Measurements from ENCODE around the gene PROB1. TPM values are rescaled to one million over a fixed set of nuclear protein-coding genes. Genes with fewer than 3 reads are reported as not detected.

The PROB1 gene
- total and polyA plus RNA-seq, 9 of the 15 experiments (the other 6 are each of a cell fraction or from before 2014, with no cell fraction given): 0.01 to 1.8 (median 0.47) TPM

DNA sequence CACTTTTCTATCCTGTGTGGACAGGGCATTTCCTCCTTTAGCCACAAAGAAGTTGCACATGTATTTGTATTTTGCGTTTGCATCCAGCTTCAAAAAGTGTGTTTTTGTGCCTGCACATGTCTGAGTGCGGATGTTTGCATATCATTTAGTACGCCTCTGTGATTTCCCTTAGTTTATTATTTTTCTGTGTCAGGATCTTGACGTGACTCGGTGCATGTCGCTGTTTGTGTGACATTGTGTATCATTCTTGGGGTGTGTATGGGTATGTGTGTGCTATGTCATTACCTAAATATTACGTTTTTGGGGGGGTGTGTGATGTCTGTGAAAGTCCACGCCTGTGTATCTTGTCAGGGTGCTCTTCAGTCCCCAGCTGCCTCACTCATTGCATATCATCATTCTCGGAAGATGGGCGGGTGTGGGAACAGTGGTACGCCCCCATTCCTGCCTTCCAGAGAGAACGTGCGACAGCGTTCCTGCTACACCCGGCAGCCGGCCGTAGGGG is 53.7 kb downstream of the PROB1 start:
- Histone ChIP-seq H3K36me3 (ENCODE audit: control insufficient read depth, insufficient read depth, low read length) (peaks cover 14% of the 10 kb centered on the region), H3K4me3 (peak overlapping the region; percentile 86), H3K9me3 (replicated peaks; ENCODE audit: control insufficient read depth, insufficient read depth, low read depth, low read length) (no peaks in the 10 kb centered on the region), H3K9ac (ENCODE audit: insufficient read depth in 1 of 2, low read depth in 2 of 2, low read length in 2 of 2) (peak overlapping the region; percentile 99 to 100), H3K9me1 (ENCODE audit: control insufficient read depth, insufficient read depth, low read length) (no peaks in the 10 kb centered on the region), H4K20me1 (replicated peaks; ENCODE audit: control insufficient read depth, insufficient read depth, low read length) (peaks cover 26% of the 10 kb centered on the region), H3K27ac (ENCODE audit: extremely low read depth, low read depth, low read length) (peak overlapping the region; percentile 3; the same call in 1 of the 3 replicates), H3K27me3 (ENCODE audit: control insufficient read depth in 2 of 2, insufficient read depth in 2 of 2, low read length in 2 of 2) (no peaks in the 10 kb centered on the region), H3K4me2 (ENCODE audit: insufficient read depth, low read length) (peak overlapping the region; percentile 91), H3K4me1 (replicated peaks in 1 of 2; ENCODE audit: control insufficient read depth in 2 of 2, insufficient read depth in 2 of 2, low read length in 2 of 2) (peaks cover 11 to 13% of the 10 kb centered on the region in 2 experiments; a peak in 3 of 5 replicates), H3K79me2 (ENCODE audit: control insufficient read depth, insufficient read depth, low read length) (peaks cover 45% of the 10 kb centered on the region), H2AFZ (ENCODE audit: low read depth, low read length) (peak overlapping the region; percentile 92)
- ChIA-PET CTCF (ENCODE audit: low intra/inter-chr PET ratio) (no interaction called here), POLR2A (interaction anchor here (0.6 to 3.3 kb wide), 18 partner anchors 10 to 766 kb away, joined by 3 to 26 read pairs (median 3); partner anchors contain the start of genes HSPA9 and MATR3)
- DNase-seq (ENCODE audit: extremely low read depth in 1 of 4, low spot score in 3 of 4) (no peak), FAIRE-seq (no peak), ATAC-seq (no peak)
- WGBS (ENCODE audit: insufficient coverage, low coverage, missing lambda C conversion rate): 9% methylated on average over 17 of the region's 17 CpGs
- no TSS peak for BruUV-seq (replicated peaks)
- in situ Hi-C loops (cut with MboI) (no loop called here), intact Hi-C loops (cut with micrococcal nuclease) (loop anchor here (2.0 to 5.0 kb wide), 4 partner anchors 44 to 764 kb away; partner anchors contain the start of genes HSPA9 and SPATA24)
- TF ChIP-seq ZNF431 (CRISPR knock-in tag; IDR thresholded peaks at IDR 0.05) (peak; percentile 59; the same call in 1 of the 2 replicates), POLR2H (tag; IDR thresholded peaks at IDR 0.05; ENCODE audit: low read depth) (no peak), ZNF436 (CRISPR knock-in tag; IDR thresholded peaks at IDR 0.05) (no peak), TOE1 (IDR thresholded peaks at IDR 0.05; ENCODE audit: borderline replicate concordance) (no peak), TOE1 (CRISPR knock-in tag; IDR thresholded peaks at IDR 0.05; ENCODE audit: borderline replicate concordance, low read depth) (no peak), TCF15 (CRISPR knock-in tag; IDR thresholded peaks at IDR 0.05) (no peak), ZNF57 (CRISPR knock-in tag; IDR thresholded peaks at IDR 0.05) (no peak), GTF2F1 (IDR thresholded peaks at IDR 0.05; ENCODE audit: low read depth, low read length) (no peak), NFE2 (IDR thresholded peaks at IDR 0.05; ENCODE audit: low read depth) (peak; percentile 20; the same call in 1 of the 2 replicates), DNMT1 (IDR thresholded peaks at IDR 0.05) (no peak), E2F3 (CRISPR knock-in tag; IDR thresholded peaks at IDR 0.05) (no peak), FOXO4 (CRISPR knock-in tag; IDR thresholded peaks at IDR 0.05) (0 out of 2 replicates have a peak, but pooled peaks have one; percentile 32), ZNF449 (CRISPR knock-in tag; IDR thresholded peaks at IDR 0.05) (no peak), ZBTB34 (CRISPR knock-in tag; IDR thresholded peaks at IDR 0.05) (no peak), NONO (IDR thresholded peaks at IDR 0.05; ENCODE audit: low read depth in 2 of 2, low read length in 1 of 2) (0 out of 4 replicates have a peak, but pooled peaks of 1 of the 2 experiments have one; percentile 13)
- TF ChIP-seq, protein P1, sequence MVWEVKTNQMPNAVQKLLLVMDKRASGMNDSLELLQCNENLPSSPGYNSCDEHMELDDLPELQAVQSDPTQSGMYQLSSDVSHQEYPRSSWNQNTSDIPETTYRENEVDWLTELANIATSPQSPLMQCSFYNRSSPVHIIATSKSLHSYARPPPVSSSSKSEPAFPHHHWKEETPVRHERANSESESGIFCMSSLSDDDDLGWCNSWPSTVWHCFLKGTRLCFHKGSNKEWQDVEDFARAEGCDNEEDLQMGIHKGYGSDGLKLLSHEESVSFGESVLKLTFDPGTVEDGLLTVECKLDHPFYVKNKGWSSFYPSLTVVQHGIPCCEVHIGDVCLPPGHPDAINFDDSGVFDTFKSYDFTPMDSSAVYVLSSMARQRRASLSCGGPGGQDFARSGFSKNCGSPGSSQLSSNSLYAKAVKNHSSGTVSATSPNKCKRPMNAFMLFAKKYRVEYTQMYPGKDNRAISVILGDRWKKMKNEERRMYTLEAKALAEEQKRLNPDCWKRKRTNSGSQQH (CRISPR knock-in tag; IDR thresholded peaks at IDR 0.05): no peak
